H1 (cell line): ENCODE results near the gene NELL2. TPM values are rescaled to one million over a fixed set of nuclear protein-coding genes. Genes with fewer than 3 reads are reported as not detected.

Source experiments
- CTCF ChIA-PET: fragments of 300-600 bp; sonication (Branson Sonifier 250); formaldehyde crosslinking; loops from one replicate; lab custom pipeline; 2021; ENCODE audit not compliant: partially characterized antibody; lab: Charles Lee
- POLR2A ChIA-PET: fragments of 300-600 bp; sonication (Branson Sonifier 250); formaldehyde crosslinking; loops from one replicate; lab custom pipeline; 2021; ENCODE audit warnings: inconsistent platforms; ENCODE audit not compliant: partially characterized antibody; lab: Charles Lee
- DNase-seq, 2 experiments: peaks; one replicate each; pipeline versions ENCODE4 v3.0.0 to v3.0.0-alpha.2; 2010 to 2022; ENCODE audit warnings: low spot score in 2 of 2, low read depth in 1 of 2, mixed read lengths in 1 of 2
- FAIRE-seq: peaks from 2 replicates; lab custom pipeline; 2011; peaks lifted over from hg19 to GRCh38; lab: Jason Lieb, UNC
- H2AFZ ChIP-seq: 2 replicates; pipeline ENCODE4 v1.8.1; 2012; ENCODE audit warnings: low read length, inconsistent platforms
- H2AK5ac ChIP-seq: 2 replicates; pipeline ENCODE4 v1.6.1; 2013; ENCODE audit warnings: low read depth, low read length
- H2BK120ac ChIP-seq: replicated peaks from 2 replicates; pipeline ENCODE3; 2013; ENCODE audit warnings: low read depth, low read length, inconsistent platforms
- H2BK12ac ChIP-seq: 2 replicates; pipeline ENCODE4 v1.6.1; 2013; ENCODE audit warnings: low read depth, low read length
- H2BK15ac ChIP-seq: 2 replicates; pipeline ENCODE4 v1.6.1; 2013; ENCODE audit warnings: low read length
- H2BK20ac ChIP-seq: 2 replicates; pipeline ENCODE4 v1.6.1; 2013; ENCODE audit warnings: low read length
- H2BK5ac ChIP-seq: 2 replicates; pipeline ENCODE4 v1.6.1; 2013; ENCODE audit warnings: low read depth, low read length
- H3K14ac ChIP-seq: 2 replicates; pipeline ENCODE4 v1.6.1; 2013; ENCODE audit warnings: inconsistent platforms; ENCODE audit not compliant: insufficient read length
- H3K18ac ChIP-seq: 2 replicates; pipeline ENCODE4 v1.6.1; 2013; ENCODE audit warnings: low read length; ENCODE audit errors: extremely low read depth
- H3K23ac ChIP-seq: 2 replicates; pipeline ENCODE4 v1.6.1; 2013; ENCODE audit warnings: inconsistent platforms; ENCODE audit not compliant: insufficient read length
- H3K23me2 ChIP-seq: 2 replicates; pipeline ENCODE4 v1.6.1; 2013; ENCODE audit warnings: low read depth, low read length
- H3K27ac ChIP-seq: 2 replicates; pipeline ENCODE4 v1.6.1; 2011; ENCODE audit warnings: low read depth, low read length, inconsistent platforms
- H3K27me3 ChIP-seq, 4 experiments: replicated peaks in 1 of 4; 1 replicate in 1 of 4; 2 replicates in 3 of 4; pipeline versions ENCODE4 v1.6.1 to v1.8.1; 2011 to 2013; ENCODE audit warnings: low read length in 3 of 4, mild to moderate bottlenecking in 3 of 4, inconsistent platforms in 2 of 4, mixed read lengths in 2 of 4, moderate library complexity in 1 of 4; ENCODE audit not compliant: control insufficient read depth in 3 of 4, insufficient read depth in 3 of 4; ENCODE audit errors: extremely low read depth in 1 of 4
- H3K36me3 ChIP-seq, 4 experiments: 2 replicates each; pipeline versions ENCODE4 v1.6.1 to v1.8.1; 2011 to 2013; ENCODE audit warnings: mild to moderate bottlenecking in 4 of 4, low read length in 3 of 4, moderate library complexity in 2 of 4, control low read depth in 1 of 4, inconsistent platforms in 1 of 4; ENCODE audit not compliant: insufficient read depth in 4 of 4, control insufficient read depth in 2 of 4
- H3K4ac ChIP-seq: replicated peaks from 2 replicates; pipeline ENCODE3; 2013; ENCODE audit warnings: low read length, low read depth, mixed read lengths, inconsistent platforms; ENCODE audit not compliant: insufficient read length
- H3K4me1 ChIP-seq, 4 experiments: replicated peaks in 1 of 4; 1 replicate in 1 of 4; 2 replicates in 3 of 4; pipeline versions ENCODE4 v1.6.1 to v1.8.1; 2011 to 2013; ENCODE audit warnings: low read length in 3 of 4, inconsistent platforms in 2 of 4, mixed read lengths in 1 of 4; ENCODE audit not compliant: insufficient read depth in 4 of 4, control insufficient read depth in 3 of 4
- H3K4me2 ChIP-seq, 2 experiments: 2 replicates each; pipeline versions ENCODE4 v1.6.1 to v1.8.1; 2011 to 2013; ENCODE audit warnings: low read depth in 2 of 2, low read length in 2 of 2, control low read depth in 1 of 2, inconsistent platforms in 1 of 2, mild to moderate bottlenecking in 1 of 2; ENCODE audit not compliant: insufficient read depth in 1 of 2
- H3K4me3 ChIP-seq, 4 experiments: fragments of 200-600, 300-600 bp in 1 of 4; sonication (generic), shearing (Covaris generic), sonication (Bioruptor Twin) in 1 of 4; 2 replicates each; pipeline versions ENCODE4 v1.5.1 to v1.8.1; 2011 to 2016; ENCODE audit warnings: low read length in 4 of 4, low read depth in 3 of 4, control low read depth in 2 of 4, inconsistent platforms in 2 of 4, mild to moderate bottlenecking in 2 of 4, mixed read lengths in 1 of 4, moderate library complexity in 1 of 4; ENCODE audit not compliant: insufficient read depth in 2 of 4; ENCODE audit errors: extremely low read depth in 1 of 4
- H3K56ac ChIP-seq: replicated peaks from 2 replicates; pipeline ENCODE3; 2013; ENCODE audit warnings: low read depth, mild to moderate bottlenecking, mixed read lengths, low read length, inconsistent platforms; ENCODE audit not compliant: insufficient read length
- H3K79me1 ChIP-seq: 2 replicates; pipeline ENCODE4 v1.6.1; 2013; ENCODE audit warnings: low read depth, low read length, control low read depth
- H3K79me2 ChIP-seq, 2 experiments: 2 replicates each; pipeline versions ENCODE4 v1.6.1 to v1.8.1; 2012 to 2013; ENCODE audit warnings: low read length in 2 of 2, mild to moderate bottlenecking in 2 of 2, inconsistent platforms in 1 of 2; ENCODE audit not compliant: insufficient read depth in 2 of 2, control insufficient read depth in 1 of 2
- H3K9ac ChIP-seq, 4 experiments: replicated peaks in 1 of 4; 1 replicate in 1 of 4; 2 replicates in 3 of 4; pipeline versions ENCODE4 v1.6.1 to v1.8.1; 2011 to 2013; ENCODE audit warnings: low read depth in 3 of 4, low read length in 3 of 4, control low read depth in 2 of 4, mild to moderate bottlenecking in 2 of 4, moderate library complexity in 2 of 4, inconsistent platforms in 1 of 4; ENCODE audit errors: extremely low read depth in 1 of 4
- H3K9me3 ChIP-seq, 2 experiments: 2 replicates each; pipeline versions ENCODE4 v1.6.1 to v1.8.1; 2012 to 2013; ENCODE audit warnings: mild to moderate bottlenecking in 2 of 2, moderate library complexity in 2 of 2, control low read depth in 1 of 2, inconsistent platforms in 1 of 2, low read depth in 1 of 2, low read length in 1 of 2, mixed read lengths in 1 of 2; ENCODE audit not compliant: insufficient read depth in 2 of 2
- H4K20me1 ChIP-seq, 2 experiments: replicated peaks in 1 of 2; 2 replicates each; pipeline versions ENCODE3 to v1.8.1; 2011 to 2013; ENCODE audit warnings: inconsistent platforms in 2 of 2, low read length in 2 of 2, mild to moderate bottlenecking in 1 of 2; ENCODE audit not compliant: insufficient read depth in 2 of 2, control insufficient read depth in 1 of 2
- H4K5ac ChIP-seq: 2 replicates; pipeline ENCODE4 v1.6.1; 2013; ENCODE audit warnings: low read length, low read depth, mixed read lengths, inconsistent platforms; ENCODE audit not compliant: insufficient read length
- H4K8ac ChIP-seq: 2 replicates; pipeline ENCODE4 v1.8.0; 2013; ENCODE audit warnings: mild to moderate bottlenecking, moderate library complexity, low read length, inconsistent platforms; ENCODE audit not compliant: insufficient read depth; ENCODE audit errors: extremely low read depth
- H4K91ac ChIP-seq: replicated peaks from 2 replicates; pipeline ENCODE3; 2013; ENCODE audit warnings: low read length, mixed read lengths, inconsistent platforms; ENCODE audit not compliant: insufficient read length
- ATF3 ChIP-seq: IDR thresholded peaks from 2 replicates; pipeline ENCODE4 v1.6.1; 2011; ENCODE audit warnings: low read depth, mild to moderate bottlenecking, low read length; ENCODE audit not compliant: insufficient read depth
- BACH1 ChIP-seq: IDR thresholded peaks from 2 replicates; pipeline ENCODE4 v1.6.1; 2012; ENCODE audit warnings: low read length, improper control_type of control experiment
- CHD2 ChIP-seq: IDR thresholded peaks from 2 replicates; pipeline ENCODE4 v1.6.1; 2012; ENCODE audit warnings: low read length, improper control_type of control experiment
- CREB1 ChIP-seq: IDR thresholded peaks from 2 replicates; pipeline ENCODE4 v1.6.1; 2012; ENCODE audit warnings: inconsistent platforms
- JUN ChIP-seq: IDR thresholded peaks from 2 replicates; pipeline ENCODE4 v1.6.1; 2011; ENCODE audit warnings: low read depth, mild to moderate bottlenecking, improper control_type of control experiment, low read length
- KDM5A ChIP-seq: fragments of 200-600 bp; IDR thresholded peaks from 2 replicates; pipeline ENCODE4 v1.7.1; 2012; ENCODE audit warnings: mild to moderate bottlenecking, low read length, inconsistent platforms, mixed read lengths
- NANOG ChIP-seq: IDR thresholded peaks from 2 replicates; pipeline ENCODE4 v1.6.1; 2011; ENCODE audit warnings: low read length, low read depth, mild to moderate bottlenecking, inconsistent platforms; ENCODE audit not compliant: insufficient read depth, poor library complexity, severe bottlenecking
- NRF1 ChIP-seq: IDR thresholded peaks from 2 replicates; pipeline ENCODE4 v1.6.1; 2011; ENCODE audit warnings: mild to moderate bottlenecking, low read depth, low read length, improper control_type of control experiment
- POLR2A ChIP-seq, 2 experiments: IDR thresholded peaks; 1 replicate in 1 of 2; 2 replicates in 1 of 2; pipeline ENCODE4 v1.6.1; 2011; ENCODE audit warnings: low read depth in 2 of 2, low read length in 2 of 2, mild to moderate bottlenecking in 2 of 2; ENCODE audit errors: control extremely low read depth in 1 of 2
- POU5F1 ChIP-seq: IDR thresholded peaks from 2 replicates; pipeline ENCODE4 v1.6.1; 2011; ENCODE audit warnings: low read depth, mild to moderate bottlenecking, low read length, moderate library complexity
- SIN3A ChIP-seq, 2 experiments: IDR thresholded peaks in 1 of 2; conservative IDR thresholded peaks in 1 of 2; 2 replicates each; pipeline ENCODE4 v1.6.1; 2011 to 2012; ENCODE audit warnings: low read length in 2 of 2, improper control_type of control experiment in 1 of 2, low read depth in 1 of 2, mild to moderate bottlenecking in 1 of 2
- SIRT6 ChIP-seq: IDR thresholded peaks from one replicate; pipeline ENCODE4 v1.7.1; 2012; ENCODE audit warnings: low read length, inconsistent platforms
- TAF7 ChIP-seq: optimal IDR thresholded peaks from 2 replicates; pipeline ENCODE3; 2011; ENCODE audit warnings: low read depth, mild to moderate bottlenecking, inconsistent platforms, low read length, moderate library complexity, borderline replicate concordance
- WGBS, 2 experiments: shearing (Covaris generic) in 1 of 2; methylation state at CpG; one replicate each; pipeline versions ENCODE4 v1.1.6 to v1.1.7; 2013 to 2015; ENCODE audit warnings: low lambda C conversion rate in 2 of 2, mixed read lengths in 2 of 2, inconsistent platforms in 1 of 2, low coverage in 1 of 2, missing lambda C conversion rate in 1 of 2; ENCODE audit not compliant: insufficient replicate concordance in 2 of 2, insufficient coverage in 1 of 2, insufficient read length in 1 of 2; ENCODE audit errors: extremely low coverage in 1 of 2, missing lambda C conversion rate in 1 of 2; 5-methylcytosine and 5-hydroxymethylcytosine counted together
- polyA plus RNA-seq, 7 experiments: library from polyadenylated mRNA; depleted of rRNA in 3 of 7; stranded (reverse) in 5 of 7; unstranded in 2 of 7; fragments of >200 nt in 5 of 7; fragments of 200-250 nt in 2 of 7; gene quantifications; 1 replicate in 5 of 7; 2 replicates in 1 of 7; 4 replicates in 1 of 7; pipeline versions ENCODE4 v1.2.1 to v1.2.3, GENCODE V29; 2011 to 2013; ENCODE audit warnings: missing spikeins in 2 of 7, mixed read lengths in 2 of 7
- total RNA-seq: library from RNA; stranded (reverse); fragmentation: NEBNext Ultra II Directional; extraction: Animal tissue kit (Norgen Biotek cat#: 25700); gene quantifications from 2 replicates; pipeline ENCODE4 v1.2.1, GENCODE V29; 2021

NELL2 gene
- total and polyA plus RNA-seq, 2 of the 8 experiments (the other 6 are each of a cell fraction or from before 2014, with no cell fraction given): 54.2 to 56.8 TPM

GRCh38 chr12:44859998-44860689 is 16.0 kb downstream of the NELL2 start:
- no peak for FAIRE-seq
- H3K79me2 ChIP-seq: peaks cover 0 to 49% of the 10 kb centered on the region in 2 experiments; a peak in 2 of 4 replicates
- TF ChIP-seq SIN3A (conservative IDR thresholded peaks at IDR 0.05 in 1 of 2, IDR thresholded peaks at IDR 0.05 in 1 of 2; ENCODE audit: low read depth in 1 of 2, low read length in 2 of 2) (no peak), ATF3 (no peak), SIRT6 (no peak), CHD2 (no peak), KDM5A (no peak), NANOG (no peak), CREB1 (no peak), POU5F1 (no peak), BACH1 (no peak), POLR2A (IDR thresholded peaks at IDR 0.05; ENCODE audit: control extremely low read depth in 1 of 2, low read depth in 2 of 2, low read length in 2 of 2) (no peak), NRF1 (no peak), TAF7 (no peak), JUN (no peak)

More at GRCh38 chr12:44859998-44860689, 16.0 kb downstream of the NELL2 start:
- CTCF ChIA-PET: interaction anchor here (0.6 to 1.1 kb wide), 4 partner anchors 9 to 498 kb away, joined by 3 to 4 read pairs (median 4); no protein-coding TSS in a partner anchor
- 100% methylated on average over 1 of the region's 1 CpG; no CpG with 5 or more reads in 1 of the 2 experiments for WGBS, 2 experiments
- no peak overlapping the region for H3K23ac ChIP-seq
- H3K4me2 ChIP-seq: no peak overlapping the region
- H2BK120ac ChIP-seq: no peak overlapping the region
- peaks cover 0 to 1% (median 0%) of the 10 kb centered on the region in 4 experiments; a peak in 1 of 7 replicates for H3K27me3 ChIP-seq
- peaks cover 5% of the 10 kb centered on the region; the same call in 1 of the 2 replicates for H3K79me1 ChIP-seq
- H2AFZ ChIP-seq: no peak overlapping the region
- no peak overlapping the region for H2BK20ac ChIP-seq
- no peak overlapping the region for H3K14ac ChIP-seq
- H3K9ac ChIP-seq: no peak overlapping the region
- no peak overlapping the region for H4K5ac ChIP-seq
- peaks cover 0 to 2% of the 10 kb centered on the region in 2 experiments for H4K20me1 ChIP-seq
- no peaks in the 10 kb centered on the region for H3K23me2 ChIP-seq
- no peak overlapping the region for H3K18ac ChIP-seq
- H4K91ac ChIP-seq: no peak overlapping the region
- no peaks in the 10 kb centered on the region for H3K4me1 ChIP-seq
- no peak overlapping the region for H2BK5ac ChIP-seq
- no peak overlapping the region for H2BK15ac ChIP-seq
- H2AK5ac ChIP-seq: no peak overlapping the region
- POLR2A ChIA-PET: no interaction called here
- H3K36me3 ChIP-seq: no peaks in the 10 kb centered on the region
- no peak overlapping the region for H3K4me3 ChIP-seq
- no peak overlapping the region for H3K4ac ChIP-seq
- H3K9me3 ChIP-seq: no peaks in the 10 kb centered on the region
- H3K27ac ChIP-seq: no peak overlapping the region
- H4K8ac ChIP-seq: no peak overlapping the region
- H3K56ac ChIP-seq: no peak overlapping the region
- no peak overlapping the region for H2BK12ac ChIP-seq
- DNase-seq: no peak
